ENCODE results near the gene ASB7.

The ASB7 gene

GRCh38 chr15:100687582-100688141 is 85.3 kb downstream of the ASB7 start:
- TF ChIP-seq FOXP2 (optimal IDR thresholded peaks at IDR 0.05; ENCODE audit: borderline replicate concordance, extremely low read depth, extremely low read length, insufficient read depth), result no peak
- TF ChIP-seq TAF1 (IDR thresholded peaks at IDR 0.05; ENCODE audit: borderline replicate concordance, insufficient read depth, low read length), result no peak
- TF ChIP-seq POLR2AphosphoS5 (IDR thresholded peaks at IDR 0.05; ENCODE audit: low read depth, low read length), result no peak
- TF ChIP-seq REST (IDR thresholded peaks at IDR 0.05; ENCODE audit: insufficient read depth in 1 of 2, low read depth in 2 of 2, low read length in 2 of 2), result no peak
- TF ChIP-seq SIN3A (IDR thresholded peaks at IDR 0.05; ENCODE audit: borderline replicate concordance, insufficient read depth, low read length), result no peak

- TF ChIP-seq FOXP2 (optimal IDR thresholded peaks at IDR 0.05; ENCODE audit: borderline replicate concordance, extremely low read depth, extremely low read length, insufficient read depth), result no peak
- no peak for TF ChIP-seq REST (IDR thresholded peaks at IDR 0.05; ENCODE audit: insufficient read depth in 1 of 2, low read depth in 2 of 2, low read length in 2 of 2)
- no peak for TF ChIP-seq POLR2AphosphoS5 (IDR thresholded peaks at IDR 0.05; ENCODE audit: low read depth, low read length)
- TF ChIP-seq TAF1 (IDR thresholded peaks at IDR 0.05; ENCODE audit: borderline replicate concordance, insufficient read depth, low read length), result no peak
- no peak for TF ChIP-seq SIN3A (IDR thresholded peaks at IDR 0.05; ENCODE audit: borderline replicate concordance, insufficient read depth, low read length)
Measured at GRCh38 chr15:100688549-100689120, 86.2 kb downstream of the ASB7 start.

- TF ChIP-seq POLR2AphosphoS5 (IDR thresholded peaks at IDR 0.05; ENCODE audit: low read depth, low read length) (no peak), FOXP2 (optimal IDR thresholded peaks at IDR 0.05; ENCODE audit: borderline replicate concordance, extremely low read depth, extremely low read length, insufficient read depth) (no peak), REST (IDR thresholded peaks at IDR 0.05; ENCODE audit: insufficient read depth in 1 of 2, low read depth in 2 of 2, low read length in 2 of 2) (no peak), SIN3A (IDR thresholded peaks at IDR 0.05; ENCODE audit: borderline replicate concordance, insufficient read depth, low read length) (no peak), TAF1 (IDR thresholded peaks at IDR 0.05; ENCODE audit: borderline replicate concordance, insufficient read depth, low read length) (no peak)
Measured at GRCh38 chr15:100689131-100689899, 86.9 kb downstream of the ASB7 start.

GRCh38 chr15:100690032-100690794 is 87.8 kb downstream of the ASB7 start:
- no peak for TF ChIP-seq REST (IDR thresholded peaks at IDR 0.05; ENCODE audit: insufficient read depth in 1 of 2, low read depth in 2 of 2, low read length in 2 of 2)
- no peak for TF ChIP-seq TAF1 (IDR thresholded peaks at IDR 0.05; ENCODE audit: borderline replicate concordance, insufficient read depth, low read length)
- TF ChIP-seq SIN3A (IDR thresholded peaks at IDR 0.05; ENCODE audit: borderline replicate concordance, insufficient read depth, low read length), result no peak
- no peak for TF ChIP-seq FOXP2 (optimal IDR thresholded peaks at IDR 0.05; ENCODE audit: borderline replicate concordance, extremely low read depth, extremely low read length, insufficient read depth)
- TF ChIP-seq POLR2AphosphoS5 (IDR thresholded peaks at IDR 0.05; ENCODE audit: low read depth, low read length), result no peak
